Fibroblast of lung (primary cell): ENCODE data around the gene ZBTB16.

ENCODE experiments used
- CTCF ChIP-seq, 2 donors: IDR thresholded peaks in 1 of 2; conservative IDR thresholded peaks in 1 of 2; 1 replicate in 1 of 2; 2 replicates in 1 of 2; pipeline ENCODE4 v1.5.1; 2011 to 2012; ENCODE audit warnings: low read length in 2 of 2, control low read depth in 1 of 2, inconsistent platforms in 1 of 2, low read depth in 1 of 2, mild to moderate bottlenecking in 1 of 2
- EZH2 ChIP-seq: IDR thresholded peaks from 2 replicates; pipeline ENCODE4 v1.5.1; 2012; ENCODE audit warnings: low read length, control low read depth, mild to moderate bottlenecking; ENCODE audit errors: missing control alignments

- TF ChIP-seq CTCF (conservative IDR thresholded peaks at IDR 0.05 in 1 of 2, IDR thresholded peaks at IDR 0.05 in 1 of 2; ENCODE audit: low read depth in 1 of 2, low read length in 2 of 2): no peak
- TF ChIP-seq EZH2: no peak
Measured at GRCh38 chr11:114075344-114075610, 15.8 kb downstream of the ZBTB16 start.
